Spleen (tissue), 11 donors: Measurements from ENCODE around the gene MATN1. TPM values are rescaled to one million over a fixed set of nuclear protein-coding genes. Genes with fewer than 3 reads are reported as not detected.

Experiments
- DNase-seq: peaks from one replicate; pipeline ENCODE4 v3.0.0-alpha.2; 2020
- H3K27ac ChIP-seq, 8 donors: fragments of 200-600 bp; sonication (generic) in 7 of 8; 1 replicate in 4 of 8; 2 replicates in 4 of 8; pipeline versions ENCODE4 v1.5.0 to v1.8.0; 2016 to 2021; ENCODE audit warnings: inconsistent platforms in 4 of 8, mild to moderate bottlenecking in 4 of 8, moderate library complexity in 1 of 8
- H3K27me3 ChIP-seq, 7 donors: fragments of 200-600 bp; sonication (generic) in 6 of 7; replicated peaks in 1 of 7; 1 replicate in 4 of 7; 2 replicates in 3 of 7; pipeline versions ENCODE4 v1.5.0 to v1.8.0; 2016 to 2021; ENCODE audit warnings: inconsistent platforms in 3 of 7, mild to moderate bottlenecking in 1 of 7
- H3K36me3 ChIP-seq, 6 donors: fragments of 200-600 bp; sonication (generic) in 5 of 6; 1 replicate in 4 of 6; 2 replicates in 2 of 6; pipeline versions ENCODE4 v1.5.0 to v1.8.0; 2016 to 2021; ENCODE audit warnings: inconsistent platforms in 2 of 6
- H3K4me1 ChIP-seq, 6 donors: fragments of 200-600 bp; sonication (generic) in 5 of 6; 1 replicate in 3 of 6; 2 replicates in 3 of 6; pipeline versions ENCODE4 v1.5.0 to v1.8.0; 2016 to 2021; ENCODE audit warnings: inconsistent platforms in 3 of 6
- H3K4me3 ChIP-seq, 8 donors: fragments of 200-600 bp; sonication (generic) in 7 of 8; 1 replicate in 4 of 8; 2 replicates in 4 of 8; pipeline versions ENCODE4 v1.5.0 to v1.8.0; 2016 to 2021; ENCODE audit warnings: inconsistent platforms in 4 of 8, mild to moderate bottlenecking in 4 of 8, moderate library complexity in 2 of 8
- H3K9me3 ChIP-seq, 8 donors: fragments of 200-600 bp; sonication (generic) in 7 of 8; 1 replicate in 4 of 8; 2 replicates in 4 of 8; pipeline versions ENCODE4 v1.5.0 to v1.8.0; 2016 to 2021; ENCODE audit warnings: inconsistent platforms in 4 of 8
- POLR2A ChIP-seq, 3 donors: fragments of 450-650 bp; IDR thresholded peaks; one replicate each; pipeline ENCODE4 v1.5.1; 2017; ENCODE audit warnings: antibody characterized with exemption in 3 of 3, mild to moderate bottlenecking in 1 of 3
- POLR2AphosphoS5 ChIP-seq, 3 donors: sonication (generic); formaldehyde crosslinking; IDR thresholded peaks; one replicate each; pipeline ENCODE4 v1.5.1; 2017; ENCODE audit warnings: antibody characterized with exemption in 3 of 3
- WGBS, 5 donors: extraction: QIAGEN DNeasy Blood & Tissue Kit in 3 of 5; methylation state at CpG; one replicate each; pipeline versions ENCODE4 v1.1.5 to v1.1.7; 2013 to 2018; 5-methylcytosine and 5-hydroxymethylcytosine counted together
- intact Hi-C: fragments of 100-400 bp; cut with DNase I; formaldehyde crosslinking; loops from one replicate; pipeline ENCODE4 v1.15.0; 2023; ENCODE audit warnings: low total_unique reads
- polyA plus RNA-seq, 3 donors: library from polyadenylated mRNA; stranded (reverse); fragments of 200-250 nt; gene quantifications; one replicate each; pipeline ENCODE4 v1.2.1, GENCODE V29; 2013
- total RNA-seq, 7 donors: library from RNA; depleted of rRNA in 3 of 7; stranded (reverse); fragments of >200 nt in 3 of 7; fragmentation: NEBNext Ultra II Directional in 4 of 7; extraction: Animal tissue kit (Norgen Biotek cat#: 25700) in 4 of 7; gene quantifications; one replicate each; pipeline versions ENCODE4 v1.1.0 to v1.2.1, GENCODE V29; 2016 to 2021
- TF ChIP-seq, protein P1 (sequence below), 11 experiments: fragments of 200-600 bp in 7 of 11; fragments of 450-650 bp in 4 of 11; sonication (generic) in 4 of 11; IDR thresholded peaks in 8 of 11; conservative IDR thresholded peaks in 3 of 11; 1 replicate in 7 of 11; 2 replicates in 4 of 11; pipeline versions ENCODE4 v1.4.0 to v1.8.0; 2016 to 2021; ENCODE audit warnings: antibody characterized with exemption in 11 of 11, inconsistent platforms in 4 of 11, mild to moderate bottlenecking in 1 of 11
- donor health status: healthy with polysubstance abuse.
- donor health status: DM: no; HTN: no; CAD: no; lungs with moderate emphysema.
- donor health status: DM: no; HTN: no; CAD: no.
- donor health status: Bipolar disorder and iron deficiency.
- donor health status: healthy.
- donor health status: DM: no; HTN: no; CAD: no.
- donor health status: DM: yes; HTN: yes; CAD: no.

The MATN1 gene
- total and polyA plus RNA-seq, 10 donors = 0.04 to 1.1 (median 0.54) TPM; not detected in 1

DNA sequence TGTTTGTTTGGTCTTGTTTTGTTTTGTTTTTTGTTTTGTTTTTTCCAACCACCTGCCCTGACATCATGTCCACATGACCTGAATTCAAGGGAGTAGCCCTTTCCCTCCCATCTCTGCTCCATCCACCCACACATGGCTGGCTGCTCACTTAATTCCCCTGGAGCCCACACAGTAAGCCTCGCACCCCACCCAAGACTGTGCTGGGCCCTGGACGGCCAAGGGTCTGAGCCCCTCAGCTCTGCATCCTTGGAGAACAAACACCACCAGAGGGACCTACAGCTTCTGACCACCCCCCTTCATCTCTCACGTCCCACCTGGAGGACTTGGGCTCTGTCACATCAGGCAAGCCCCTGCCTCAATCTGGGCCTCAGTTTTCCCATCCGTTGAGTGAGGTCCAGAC, 39.1 kb downstream of the MATN1 start:
- Histone ChIP-seq H3K36me3 (no peaks in the 10 kb centered on the region), H3K9me3 (peaks cover 0 to 14% (median 10%) of the 10 kb centered on the region in 8 donors), H3K4me3 (no peak overlapping the region), H3K4me1 (peaks cover 0 to 18% (median 8%) of the 10 kb centered on the region in 6 donors), H3K27ac (no peak overlapping the region), H3K27me3 (peaks cover 0 to 92% (median 39%) of the 10 kb centered on the region in 7 donors)
- intact Hi-C loops = no loop called here
- 68 to 87% (median 84%) methylated on average over 4 of the region's 4 CpGs for WGBS, 5 donors
- TF ChIP-seq, protein P1, sequence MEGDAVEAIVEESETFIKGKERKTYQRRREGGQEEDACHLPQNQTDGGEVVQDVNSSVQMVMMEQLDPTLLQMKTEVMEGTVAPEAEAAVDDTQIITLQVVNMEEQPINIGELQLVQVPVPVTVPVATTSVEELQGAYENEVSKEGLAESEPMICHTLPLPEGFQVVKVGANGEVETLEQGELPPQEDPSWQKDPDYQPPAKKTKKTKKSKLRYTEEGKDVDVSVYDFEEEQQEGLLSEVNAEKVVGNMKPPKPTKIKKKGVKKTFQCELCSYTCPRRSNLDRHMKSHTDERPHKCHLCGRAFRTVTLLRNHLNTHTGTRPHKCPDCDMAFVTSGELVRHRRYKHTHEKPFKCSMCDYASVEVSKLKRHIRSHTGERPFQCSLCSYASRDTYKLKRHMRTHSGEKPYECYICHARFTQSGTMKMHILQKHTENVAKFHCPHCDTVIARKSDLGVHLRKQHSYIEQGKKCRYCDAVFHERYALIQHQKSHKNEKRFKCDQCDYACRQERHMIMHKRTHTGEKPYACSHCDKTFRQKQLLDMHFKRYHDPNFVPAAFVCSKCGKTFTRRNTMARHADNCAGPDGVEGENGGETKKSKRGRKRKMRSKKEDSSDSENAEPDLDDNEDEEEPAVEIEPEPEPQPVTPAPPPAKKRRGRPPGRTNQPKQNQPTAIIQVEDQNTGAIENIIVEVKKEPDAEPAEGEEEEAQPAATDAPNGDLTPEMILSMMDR (IDR thresholded peaks at IDR 0.05 in 8 of 11, conservative IDR thresholded peaks at IDR 0.05 in 3 of 11) = no peak
- TF ChIP-seq POLR2A (IDR thresholded peaks at IDR 0.05) = no peak
- no peak for TF ChIP-seq POLR2AphosphoS5 (IDR thresholded peaks at IDR 0.05)
- DNase-seq = no peak

GRCh38 chr1:30683699-30684098, 39.7 kb downstream of the MATN1 start:
- TF ChIP-seq POLR2A (IDR thresholded peaks at IDR 0.05) (no peak), POLR2AphosphoS5 (IDR thresholded peaks at IDR 0.05) (no peak)
- TF ChIP-seq, protein P1 (IDR thresholded peaks at IDR 0.05 in 8 of 11, conservative IDR thresholded peaks at IDR 0.05 in 3 of 11) = no peak
- Histone ChIP-seq H3K9me3 (peaks cover 0 to 17% (median 10%) of the 10 kb centered on the region in 8 donors), H3K4me3 (no peak overlapping the region), H3K36me3 (no peaks in the 10 kb centered on the region), H3K4me1 (peaks cover 0 to 18% (median 8%) of the 10 kb centered on the region in 6 donors), H3K27ac (no peak overlapping the region), H3K27me3 (peaks cover 0 to 92% (median 39%) of the 10 kb centered on the region in 7 donors)
- WGBS, 5 donors = 64 to 89% (median 80%) methylated on average over 5 of the region's 5 CpGs
- intact Hi-C loops = no loop called here
- DNase-seq = no peak

- Histone ChIP-seq H3K27me3 (peaks cover 0 to 89% (median 39%) of the 10 kb centered on the region in 7 donors), H3K4me1 (peaks cover 0 to 18% (median 8%) of the 10 kb centered on the region in 6 donors), H3K27ac (no peak overlapping the region), H3K9me3 (peaks cover 0 to 17% (median 10%) of the 10 kb centered on the region in 8 donors), H3K36me3 (no peaks in the 10 kb centered on the region), H3K4me3 (no peak overlapping the region)
- intact Hi-C loops = no loop called here
- 74 to 82% (median 75%) methylated on average over 8 of the region's 8 CpGs for WGBS, 5 donors
- no peak for TF ChIP-seq POLR2A (IDR thresholded peaks at IDR 0.05)
- no peak for TF ChIP-seq POLR2AphosphoS5 (IDR thresholded peaks at IDR 0.05)
- TF ChIP-seq, protein P1 (IDR thresholded peaks at IDR 0.05 in 8 of 11, conservative IDR thresholded peaks at IDR 0.05 in 3 of 11) = no peak
- no peak for DNase-seq
Measured at GRCh38 chr1:30682396-30683275, 40.7 kb downstream of the MATN1 start.

GRCh38 chr1:30681782-30682181, 41.6 kb downstream of the MATN1 start:
- WGBS, 5 donors = 75 to 85% (median 81%) methylated on average over 3 of the region's 3 CpGs
- Histone ChIP-seq H3K36me3 (no peaks in the 10 kb centered on the region), H3K4me3 (no peak overlapping the region), H3K27me3 (peaks cover 0 to 89% (median 34%) of the 10 kb centered on the region in 7 donors), H3K9me3 (peaks cover 0 to 17% (median 10%) of the 10 kb centered on the region in 8 donors), H3K27ac (no peak overlapping the region), H3K4me1 (peaks cover 0 to 18% (median 8%) of the 10 kb centered on the region in 6 donors)
- no peak for DNase-seq
- intact Hi-C loops = no loop called here
- TF ChIP-seq POLR2A (IDR thresholded peaks at IDR 0.05) (no peak), POLR2AphosphoS5 (IDR thresholded peaks at IDR 0.05) (no peak)
- TF ChIP-seq, protein P1 (IDR thresholded peaks at IDR 0.05 in 8 of 11, conservative IDR thresholded peaks at IDR 0.05 in 3 of 11) = no peak
